Measurements from ENCODE around the gene MVB12B.

The MVB12B gene

DNA sequence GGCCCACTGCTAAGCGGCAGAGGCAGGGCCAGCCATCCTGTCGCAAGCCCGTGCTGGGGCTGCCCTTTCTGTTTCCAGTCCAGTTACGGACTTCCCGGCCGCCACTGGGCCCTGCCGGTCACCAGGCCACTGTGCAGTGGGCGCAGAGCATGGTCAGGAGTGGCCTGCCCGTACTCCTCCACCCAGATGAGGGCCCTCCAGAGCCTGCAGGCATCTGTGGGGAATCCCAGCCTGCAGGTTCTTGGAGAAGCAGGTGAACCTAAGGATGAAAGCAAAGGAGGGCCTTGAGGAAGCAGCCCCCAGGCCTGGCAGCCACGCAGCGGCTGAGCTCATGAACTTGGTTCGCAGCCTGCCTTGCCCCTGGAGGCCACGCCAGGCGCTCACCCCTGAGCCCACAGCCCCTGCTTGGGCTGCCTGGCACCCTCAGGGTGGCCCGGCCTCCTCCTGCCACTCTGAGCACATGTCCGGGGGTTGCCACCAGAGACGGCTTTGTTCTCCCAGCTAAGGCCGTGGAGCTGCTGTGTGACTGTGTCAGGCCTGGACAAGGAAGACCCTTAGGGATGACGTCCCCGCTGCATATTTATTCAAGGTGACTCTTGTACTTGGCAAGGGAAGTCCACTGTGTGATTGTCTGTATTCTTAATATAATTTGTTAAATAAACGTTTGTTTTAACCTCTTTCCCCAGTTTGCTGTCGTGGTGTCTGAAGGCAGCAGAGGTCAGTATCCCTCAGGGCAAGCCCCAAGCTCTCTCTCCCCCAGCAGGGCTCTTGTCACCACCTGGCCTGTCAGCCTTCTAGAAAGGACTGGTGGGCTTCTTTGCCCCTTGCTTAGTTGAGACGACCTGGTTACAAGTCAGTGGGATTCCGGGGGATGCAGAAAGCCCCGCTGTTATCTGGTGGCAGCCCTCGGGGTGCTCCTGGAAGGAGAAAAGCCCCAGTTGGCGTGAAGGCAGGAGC, 180.0 kb downstream of the MVB12B start:
- H3K4me3 ChIP-seq (ENCODE audit: low read depth, low read length): no peak overlapping the region
- no peak overlapping the region for H3K27ac ChIP-seq
- H3K36me3 ChIP-seq: peaks cover 14% of the 10 kb centered on the region
- TF ChIP-seq, protein P1, sequence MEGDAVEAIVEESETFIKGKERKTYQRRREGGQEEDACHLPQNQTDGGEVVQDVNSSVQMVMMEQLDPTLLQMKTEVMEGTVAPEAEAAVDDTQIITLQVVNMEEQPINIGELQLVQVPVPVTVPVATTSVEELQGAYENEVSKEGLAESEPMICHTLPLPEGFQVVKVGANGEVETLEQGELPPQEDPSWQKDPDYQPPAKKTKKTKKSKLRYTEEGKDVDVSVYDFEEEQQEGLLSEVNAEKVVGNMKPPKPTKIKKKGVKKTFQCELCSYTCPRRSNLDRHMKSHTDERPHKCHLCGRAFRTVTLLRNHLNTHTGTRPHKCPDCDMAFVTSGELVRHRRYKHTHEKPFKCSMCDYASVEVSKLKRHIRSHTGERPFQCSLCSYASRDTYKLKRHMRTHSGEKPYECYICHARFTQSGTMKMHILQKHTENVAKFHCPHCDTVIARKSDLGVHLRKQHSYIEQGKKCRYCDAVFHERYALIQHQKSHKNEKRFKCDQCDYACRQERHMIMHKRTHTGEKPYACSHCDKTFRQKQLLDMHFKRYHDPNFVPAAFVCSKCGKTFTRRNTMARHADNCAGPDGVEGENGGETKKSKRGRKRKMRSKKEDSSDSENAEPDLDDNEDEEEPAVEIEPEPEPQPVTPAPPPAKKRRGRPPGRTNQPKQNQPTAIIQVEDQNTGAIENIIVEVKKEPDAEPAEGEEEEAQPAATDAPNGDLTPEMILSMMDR (IDR thresholded peaks at IDR 0.05; ENCODE audit: low read depth, low read length): no peak
- DNase-seq: no peak
- no peaks in the 10 kb centered on the region for H3K27me3 ChIP-seq (ENCODE audit: insufficient read depth, low read depth, severe bottlenecking)
- H3K9me3 ChIP-seq (ENCODE audit: severe bottlenecking): no peaks in the 10 kb centered on the region

DNA sequence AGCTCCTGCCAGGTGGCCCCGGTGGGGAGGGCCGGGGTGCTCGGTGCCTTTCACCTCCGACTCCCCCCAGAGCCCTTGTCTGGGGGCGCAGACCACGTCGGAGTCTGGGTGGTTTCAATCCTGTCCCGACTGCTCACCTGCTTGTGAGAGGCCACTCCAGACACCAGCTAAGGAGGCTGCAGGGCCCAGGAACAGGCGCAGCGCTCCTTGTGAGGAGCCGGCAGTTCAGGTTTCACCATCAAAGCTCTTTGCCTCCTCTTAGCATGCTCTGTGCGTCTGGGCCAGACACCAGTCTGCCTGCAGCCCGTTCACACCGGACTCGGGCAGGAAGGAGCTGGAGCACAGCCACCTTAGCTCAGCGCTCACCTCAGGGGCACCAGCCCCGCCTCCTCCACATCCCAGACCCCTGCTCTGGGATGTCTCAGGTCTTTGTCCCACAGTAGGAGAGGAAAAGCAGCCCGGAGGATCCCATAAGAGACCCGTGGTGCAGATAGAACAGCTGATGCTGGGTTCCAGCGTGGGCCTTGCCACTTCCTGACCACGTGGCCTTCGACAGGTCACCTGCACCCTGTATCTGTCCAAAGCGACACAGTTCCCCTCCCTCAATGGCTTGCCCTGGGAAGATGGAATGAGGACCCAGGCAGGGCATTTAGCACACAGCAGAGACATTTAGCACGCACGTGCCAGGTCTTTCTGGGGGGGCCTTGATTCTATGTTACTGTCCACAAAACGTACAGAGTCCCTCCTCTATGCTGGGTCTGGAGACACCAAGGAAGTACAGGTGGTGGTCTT, 180.9 kb downstream of the MVB12B start:
- Histone ChIP-seq H3K4me3 (ENCODE audit: low read depth, low read length) (no peak overlapping the region), H3K27me3 (ENCODE audit: insufficient read depth, low read depth, severe bottlenecking) (no peaks in the 10 kb centered on the region), H3K9me3 (ENCODE audit: severe bottlenecking) (no peaks in the 10 kb centered on the region), H3K27ac (no peak overlapping the region), H3K36me3 (peaks cover 14% of the 10 kb centered on the region)
- no peak for DNase-seq
- TF ChIP-seq, protein P1 (IDR thresholded peaks at IDR 0.05; ENCODE audit: low read depth, low read length): no peak

DNA sequence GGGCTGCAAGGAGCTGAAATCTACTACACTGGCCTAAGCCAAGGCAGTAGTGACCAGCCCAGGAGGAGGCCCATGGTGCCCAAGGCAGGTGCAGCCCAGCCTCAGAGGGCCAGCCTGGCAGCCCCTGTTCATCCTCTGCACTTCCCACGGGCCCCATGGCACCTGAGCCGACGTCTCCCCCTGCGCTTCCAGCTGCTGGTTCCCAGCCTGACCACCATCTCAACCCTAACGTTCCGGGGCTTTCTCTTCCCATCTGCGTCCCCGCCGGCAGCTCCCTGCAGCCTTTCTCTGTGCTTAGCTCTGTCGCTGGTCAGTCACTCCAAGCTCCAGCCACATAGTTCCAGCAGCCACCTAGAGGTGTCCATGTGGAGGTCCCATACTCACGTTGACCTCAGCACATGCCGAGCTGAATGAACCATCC, 181.6 kb downstream of the MVB12B start:
- H3K27me3 ChIP-seq (ENCODE audit: insufficient read depth, low read depth, severe bottlenecking): no peaks in the 10 kb centered on the region
- H3K27ac ChIP-seq: no peak overlapping the region
- TF ChIP-seq, protein P1 (IDR thresholded peaks at IDR 0.05; ENCODE audit: low read depth, low read length): no peak
- peaks cover 14% of the 10 kb centered on the region for H3K36me3 ChIP-seq
- DNase-seq: no peak
- no peaks in the 10 kb centered on the region for H3K9me3 ChIP-seq (ENCODE audit: severe bottlenecking)
- no peak overlapping the region for H3K4me3 ChIP-seq (ENCODE audit: low read depth, low read length)

DNA sequence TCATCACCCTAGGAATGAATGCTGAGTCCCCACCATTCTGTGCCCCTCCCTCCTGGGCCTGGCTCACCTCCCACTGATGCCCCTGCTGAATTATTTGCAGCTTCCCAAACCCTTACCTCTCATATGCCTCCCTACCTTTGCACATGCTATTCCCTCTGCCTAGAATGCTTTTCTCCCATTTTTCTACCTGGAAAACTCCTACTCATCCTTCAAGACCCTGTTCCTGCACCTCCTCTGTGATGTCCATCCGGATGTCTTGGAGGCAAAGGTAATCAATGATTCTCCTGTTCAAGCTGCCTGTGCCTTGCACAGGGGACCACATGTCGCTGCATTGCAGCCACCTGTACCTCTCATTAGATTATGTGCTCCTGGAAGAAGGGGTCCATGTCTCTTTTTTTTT, 182.3 kb downstream of the MVB12B start:
- TF ChIP-seq, protein P1 (IDR thresholded peaks at IDR 0.05; ENCODE audit: low read depth, low read length): no peak
- H3K9me3 ChIP-seq (ENCODE audit: severe bottlenecking): no peaks in the 10 kb centered on the region
- H3K27me3 ChIP-seq (ENCODE audit: insufficient read depth, low read depth, severe bottlenecking): no peaks in the 10 kb centered on the region

DNA sequence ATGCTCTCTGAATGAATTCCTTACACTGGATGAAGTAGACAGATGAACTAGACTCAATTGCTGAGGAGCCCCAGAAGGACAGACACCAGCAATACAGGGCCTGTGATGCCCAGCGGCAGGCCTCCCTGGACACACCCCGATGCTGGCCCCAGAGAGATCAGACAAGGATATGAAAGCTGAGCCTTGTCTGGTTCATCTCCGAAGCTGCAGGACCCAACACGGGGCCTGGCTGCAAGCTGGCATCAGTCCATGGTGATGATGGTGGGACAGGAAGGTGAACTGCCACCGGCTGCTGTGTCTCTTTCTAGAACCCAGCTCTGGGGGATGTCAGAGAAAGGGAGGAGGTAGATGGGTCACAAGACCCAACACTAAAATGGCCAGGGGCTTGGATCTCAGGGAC, 183.1 kb downstream of the MVB12B start:
- Histone ChIP-seq H3K9me3 (ENCODE audit: severe bottlenecking) (no peaks in the 10 kb centered on the region), H3K4me3 (ENCODE audit: low read depth, low read length) (no peak overlapping the region), H3K27me3 (ENCODE audit: insufficient read depth, low read depth, severe bottlenecking) (no peaks in the 10 kb centered on the region)

More for the DNA sequence above, 182.3 kb downstream of the MVB12B start:
- H3K36me3 ChIP-seq: peaks cover 6% of the 10 kb centered on the region
- no peak overlapping the region for H3K27ac ChIP-seq
- no peak for DNase-seq
- H3K4me3 ChIP-seq (ENCODE audit: low read depth, low read length): no peak overlapping the region

More for the DNA sequence above, 183.1 kb downstream of the MVB12B start:
- Histone ChIP-seq H3K36me3 (no peaks in the 10 kb centered on the region), H3K27ac (no peak overlapping the region)
- DNase-seq: no peak
- TF ChIP-seq, protein P1 (IDR thresholded peaks at IDR 0.05; ENCODE audit: low read depth, low read length): no peak
